Fibroblast of upper back skin (primary cell): Measurements from ENCODE around the gene WNT3.
"Not testable (repeated sequence)": the region's sequence is repeated elsewhere in the genome, so short reads cannot be mapped to it uniquely, and the experiment has no call there.

ENCODE experiments used
- DNase-seq: peaks from one replicate; pipeline ENCODE4 v3.0.0-alpha.2; 2013

The WNT3 gene

DNA sequence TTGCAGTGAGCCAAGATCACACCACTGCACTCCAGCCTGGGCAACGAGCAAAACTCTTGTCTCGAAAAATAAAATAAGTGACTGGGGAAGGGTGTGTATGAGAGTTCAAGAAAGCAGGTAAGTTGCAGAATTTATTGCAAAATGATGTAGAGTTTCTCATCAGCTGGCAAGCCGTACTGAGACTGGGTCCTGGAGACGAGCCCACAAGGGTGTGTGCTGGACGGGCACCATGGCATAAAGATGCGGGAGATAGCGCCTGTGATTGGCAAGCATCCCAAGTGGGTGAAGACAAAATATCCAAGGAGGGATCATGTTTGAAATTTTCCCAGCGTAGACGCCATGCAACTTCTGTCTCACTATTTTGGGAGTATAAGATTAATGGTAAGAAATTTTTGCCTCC, 59.4 kb downstream of the WNT3 start:
- DNase-seq: no peak

DNA sequence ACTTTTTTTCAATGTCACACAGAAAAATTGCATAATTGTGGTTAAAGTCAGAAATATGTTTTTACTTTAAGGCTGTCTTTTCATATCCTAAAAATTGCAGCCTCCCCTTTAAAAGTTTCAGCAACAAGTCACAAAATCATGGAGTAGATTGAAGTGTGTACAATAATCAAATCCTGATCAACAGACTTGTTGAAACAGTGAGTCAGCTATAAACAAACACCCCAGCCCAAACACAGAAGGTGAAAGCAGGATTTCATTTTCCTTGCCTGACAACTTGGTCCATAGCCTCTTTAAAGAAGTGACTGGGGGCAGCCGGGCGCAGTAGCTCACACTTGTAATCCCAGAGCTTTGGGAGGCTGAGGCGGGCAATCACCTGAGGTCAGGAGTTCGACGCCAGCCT, 59.9 kb downstream of the WNT3 start:
- no peak for DNase-seq

DNA sequence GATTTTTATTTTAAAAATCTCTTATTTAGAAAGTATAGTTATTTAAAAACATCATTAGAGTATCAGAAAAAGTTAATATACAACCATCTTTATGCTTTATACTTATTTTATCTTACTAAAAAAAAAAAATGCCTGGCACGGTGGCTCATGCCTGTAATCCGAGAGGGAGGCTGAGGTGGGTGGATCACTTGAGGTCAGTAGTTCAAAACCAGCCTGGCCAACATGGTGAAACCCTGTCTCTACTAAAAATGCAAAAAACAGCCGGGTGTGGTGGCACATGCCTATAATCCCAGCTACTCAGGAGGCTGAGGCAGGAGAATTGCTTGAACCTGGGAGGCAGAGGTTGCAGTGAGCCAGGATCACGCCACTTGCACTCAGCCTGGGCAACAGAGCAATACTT, 60.9 kb downstream of the WNT3 start:
- not testable (repeated sequence) for DNase-seq

DNA sequence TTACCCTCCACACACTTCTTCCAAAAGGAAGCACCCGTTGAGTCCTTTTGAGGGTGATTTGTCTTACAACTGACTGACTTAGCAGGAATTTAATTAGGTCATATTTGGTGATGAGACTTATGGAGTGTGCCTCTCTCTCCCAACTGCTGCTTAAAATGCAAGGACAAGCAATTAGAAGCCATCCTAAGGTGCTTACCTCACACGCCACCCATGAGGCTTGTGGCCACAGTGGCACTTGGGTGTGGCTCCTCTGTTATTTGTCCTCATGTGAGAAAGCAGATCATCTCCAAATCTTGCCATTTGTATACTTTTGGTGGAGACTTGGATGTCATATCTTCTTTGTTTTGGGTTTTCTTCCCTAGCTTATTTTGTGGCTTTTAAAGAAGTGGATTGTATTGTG, 61.6 kb downstream of the WNT3 start:
- no peak for DNase-seq

DNA sequence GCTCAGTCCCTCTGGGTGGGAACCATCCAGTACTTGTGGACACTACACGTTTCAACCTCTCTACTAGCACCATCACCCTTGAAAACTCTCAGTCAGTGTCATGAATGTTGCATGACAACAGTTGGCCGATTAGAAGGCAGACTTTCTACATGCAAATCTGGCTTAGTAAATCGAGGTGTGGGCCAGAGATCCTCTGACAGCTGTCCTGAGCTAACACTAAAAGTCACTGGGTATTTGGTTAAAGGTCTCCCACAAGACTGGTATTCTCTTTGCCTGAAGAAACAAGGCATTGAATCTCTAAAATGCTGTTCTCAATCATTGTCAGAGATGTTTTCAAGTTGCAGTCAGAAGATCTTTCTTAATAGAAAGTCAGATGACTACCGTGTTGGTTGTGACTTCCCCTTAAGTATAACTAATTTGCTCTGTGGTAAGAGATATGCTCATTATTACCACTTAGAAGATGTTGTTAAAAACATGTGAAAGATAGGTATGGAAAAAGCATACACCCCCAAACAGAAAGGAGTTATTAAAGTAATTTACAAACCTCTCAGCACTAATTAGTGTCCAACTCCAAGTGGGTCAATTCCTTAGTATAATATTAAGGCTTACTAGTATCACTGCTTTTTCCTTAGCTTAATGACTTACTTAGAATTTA, 62.3 kb downstream of the WNT3 start:
- no peak for DNase-seq

DNA sequence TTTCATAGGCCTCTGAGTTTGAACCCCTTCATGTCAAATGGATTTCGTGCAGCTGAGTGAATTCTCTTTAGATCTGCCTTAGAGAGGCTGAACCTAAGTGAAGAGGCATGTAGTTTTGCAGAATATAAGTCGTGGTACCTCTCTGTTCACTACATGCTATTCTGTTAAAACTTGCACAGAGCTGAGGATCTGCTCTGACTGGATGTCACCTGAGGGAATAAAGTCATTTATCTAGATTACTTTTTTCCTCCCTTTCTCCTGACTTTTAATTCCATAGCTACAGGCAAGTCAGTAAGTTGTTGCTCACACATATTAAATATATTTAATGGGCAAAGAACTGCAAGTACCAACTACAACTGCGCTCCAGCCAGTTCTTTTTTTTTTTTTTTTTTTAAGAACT, 64.7 kb downstream of the WNT3 start:
- DNase-seq: no peak

DNA sequence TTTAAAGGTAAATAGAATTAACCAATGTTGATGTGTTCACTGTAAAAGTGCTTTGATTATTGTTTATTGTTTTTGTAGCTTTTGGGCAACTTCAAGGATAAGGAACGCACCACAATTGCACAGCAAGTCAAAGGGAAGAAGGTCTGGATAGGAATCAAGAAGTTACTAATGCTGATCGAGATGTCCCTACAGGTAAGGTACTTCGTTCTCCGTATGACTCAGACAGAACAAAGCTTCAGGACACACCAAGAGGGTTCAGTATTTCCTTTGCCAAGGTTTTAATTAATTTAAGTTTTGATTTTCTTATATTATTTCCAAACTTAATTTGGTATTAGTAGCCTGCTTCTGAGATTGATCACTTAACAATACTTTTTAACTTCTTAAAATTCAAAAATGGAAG, 67.1 kb downstream of the WNT3 start:
- DNase-seq: no peak

DNA sequence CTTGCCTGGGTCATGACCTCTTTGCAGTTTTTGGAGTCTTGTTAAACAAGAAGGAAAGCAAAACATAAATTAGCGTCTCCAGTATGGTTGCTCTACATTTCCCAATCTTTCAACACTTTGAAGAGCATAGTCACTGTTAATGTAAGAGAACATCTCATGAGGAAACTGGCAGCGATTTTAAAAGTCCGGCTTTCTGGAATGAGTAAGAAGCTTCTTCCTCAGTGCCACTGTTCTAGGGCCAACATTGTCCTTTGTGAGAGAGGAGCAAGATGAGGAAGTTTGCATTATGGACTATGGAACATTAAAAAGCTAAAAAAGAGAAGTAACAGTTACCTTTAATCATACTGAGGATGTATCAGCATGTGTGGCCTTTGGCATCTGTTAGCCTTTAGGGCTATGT, 73.1 kb downstream of the WNT3 start:
- DNase-seq: no peak

DNA sequence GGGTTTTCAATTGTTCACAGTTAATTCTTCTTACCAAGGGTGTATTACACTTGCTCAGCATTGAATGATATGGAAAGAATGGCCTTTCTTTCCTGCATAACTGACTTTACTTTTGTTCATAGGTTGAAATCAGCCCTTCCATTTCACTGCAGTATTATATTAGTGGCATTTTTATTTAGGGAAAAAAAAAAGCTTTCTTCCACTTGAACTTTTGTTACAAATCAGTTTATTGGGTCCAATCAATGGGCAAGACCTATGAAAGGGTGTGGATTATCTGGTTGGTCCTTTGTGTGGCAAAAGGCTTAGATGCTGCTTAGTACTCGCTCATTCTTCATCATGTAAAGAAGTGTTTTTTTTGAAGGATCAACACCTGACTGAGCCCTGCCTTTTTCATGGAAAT, 74.1 kb downstream of the WNT3 start:
- no peak for DNase-seq

DNA sequence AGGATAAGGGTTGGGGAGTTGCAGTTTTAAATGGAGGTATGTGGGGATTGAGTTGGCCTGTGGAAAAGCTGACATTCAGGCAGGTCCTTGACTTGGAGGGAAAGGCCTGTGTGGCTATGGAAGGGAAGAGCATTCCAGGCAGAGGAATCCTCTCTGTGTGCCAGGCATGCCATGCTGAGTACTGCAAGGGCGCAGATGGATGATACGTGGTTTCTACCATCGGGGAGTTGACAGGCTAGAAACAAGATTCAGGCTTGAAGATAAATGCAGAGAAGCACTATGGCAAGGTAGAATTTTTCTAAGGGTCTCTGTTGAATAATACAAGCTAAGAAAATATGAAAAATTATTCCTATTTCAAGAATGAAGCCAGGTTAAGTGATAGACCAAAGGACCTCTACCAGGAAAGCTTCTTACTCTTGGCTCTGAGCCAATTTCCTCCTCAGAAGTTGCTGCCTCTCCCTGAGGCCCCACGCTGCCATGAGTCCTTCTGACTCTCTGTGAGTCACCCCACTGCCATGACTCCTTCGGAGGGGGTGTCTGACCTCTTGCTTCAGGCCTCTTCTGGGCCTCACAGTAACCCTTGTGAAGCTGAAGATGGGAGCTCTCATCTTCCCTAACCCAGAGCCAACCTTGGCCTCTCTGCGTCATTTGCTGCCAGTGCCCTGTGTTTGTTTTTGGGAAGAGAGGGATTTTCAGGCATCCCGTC, 75.8 kb downstream of the WNT3 start:
- peak; percentile 86 for DNase-seq

DNA sequence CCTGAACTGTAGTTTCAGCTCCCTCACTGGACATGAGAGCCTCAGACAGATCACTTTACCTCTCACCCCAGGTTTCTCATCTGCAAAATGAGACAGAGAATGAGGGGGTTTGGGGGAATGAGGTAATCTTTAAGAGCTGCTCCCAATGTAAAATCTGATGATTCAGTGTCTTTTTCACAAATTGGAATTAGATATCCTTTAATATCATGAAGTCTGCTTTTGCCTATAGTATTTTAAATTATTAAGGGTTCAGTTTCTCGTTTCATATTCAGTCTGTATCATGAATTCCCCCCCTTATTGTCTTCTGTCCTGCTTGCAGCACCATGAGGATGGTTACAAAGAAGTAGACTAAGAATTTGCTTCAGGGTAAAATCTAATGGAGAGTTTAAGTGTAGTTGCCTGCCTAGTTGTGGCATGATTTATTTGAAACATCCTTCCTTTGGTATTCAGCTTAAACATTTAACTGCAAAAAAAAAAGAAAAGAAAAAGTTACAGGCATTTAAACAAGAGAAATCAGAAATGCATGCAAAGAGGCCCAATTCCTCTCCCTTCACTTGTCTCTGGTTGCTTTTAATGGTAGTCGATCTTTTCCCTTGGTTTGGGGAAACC, 77.3 kb downstream of the WNT3 start:
- DNase-seq: no peak

DNA sequence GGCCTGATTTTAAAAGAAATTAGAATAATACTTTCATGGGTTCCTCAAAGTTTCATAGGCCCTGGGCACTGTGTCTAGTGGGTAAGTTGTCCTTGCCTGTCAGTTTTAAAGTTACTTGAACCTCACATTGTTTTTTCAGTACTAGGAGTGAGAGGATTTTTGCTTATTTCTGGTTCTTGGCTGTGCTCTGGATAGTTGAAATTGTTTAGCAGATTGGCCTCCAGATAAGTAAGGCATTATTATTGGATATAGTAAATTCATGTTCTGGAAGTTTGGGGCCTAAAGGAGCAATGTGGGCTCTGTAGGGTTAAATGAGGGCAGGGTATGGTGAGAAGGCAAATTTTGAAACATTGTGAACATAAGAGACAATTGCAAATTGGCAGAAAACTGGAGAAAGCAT, 78.5 kb downstream of the WNT3 start:
- DNase-seq: no peak

DNA sequence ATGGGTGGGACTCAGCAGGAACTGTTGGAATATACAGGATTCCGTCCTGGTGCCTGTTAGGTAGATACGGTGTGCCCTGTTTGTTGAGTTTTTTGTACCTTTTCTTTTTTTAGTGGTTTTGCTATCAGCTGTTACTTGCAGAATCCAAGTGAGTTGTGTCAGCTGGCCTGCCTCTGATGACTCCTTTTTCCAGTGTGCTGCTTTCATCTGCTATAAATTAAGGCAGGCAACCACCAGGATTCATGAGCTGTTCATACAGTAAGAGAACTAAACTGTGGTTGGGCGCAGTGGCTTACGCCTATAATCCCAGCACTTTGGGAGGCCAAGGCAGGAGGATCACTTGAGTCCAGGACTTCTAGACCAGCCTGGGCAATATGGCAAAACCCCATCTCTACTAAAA, 79.9 kb downstream of the WNT3 start:
- peak; percentile 48 for DNase-seq

DNA sequence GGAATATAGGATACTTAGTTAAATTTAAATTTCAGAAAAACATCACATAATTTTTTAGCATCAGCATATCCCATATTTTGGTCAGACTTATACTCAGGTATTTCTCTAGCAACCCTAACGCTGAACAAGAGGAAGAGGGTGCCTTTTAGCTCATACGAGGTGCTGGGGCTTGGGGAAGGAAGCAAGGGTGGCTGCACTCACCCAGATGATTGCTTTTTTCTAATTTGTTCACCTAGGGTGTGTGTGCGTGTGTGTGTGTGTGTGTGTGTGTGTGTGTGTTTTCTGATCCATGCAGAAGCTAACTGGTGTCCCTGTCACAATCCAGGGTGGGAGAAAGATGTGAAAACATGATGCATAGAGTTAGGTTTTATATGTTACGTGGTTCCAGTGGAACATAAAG, 81.2 kb downstream of the WNT3 start:
- no peak for DNase-seq

DNA sequence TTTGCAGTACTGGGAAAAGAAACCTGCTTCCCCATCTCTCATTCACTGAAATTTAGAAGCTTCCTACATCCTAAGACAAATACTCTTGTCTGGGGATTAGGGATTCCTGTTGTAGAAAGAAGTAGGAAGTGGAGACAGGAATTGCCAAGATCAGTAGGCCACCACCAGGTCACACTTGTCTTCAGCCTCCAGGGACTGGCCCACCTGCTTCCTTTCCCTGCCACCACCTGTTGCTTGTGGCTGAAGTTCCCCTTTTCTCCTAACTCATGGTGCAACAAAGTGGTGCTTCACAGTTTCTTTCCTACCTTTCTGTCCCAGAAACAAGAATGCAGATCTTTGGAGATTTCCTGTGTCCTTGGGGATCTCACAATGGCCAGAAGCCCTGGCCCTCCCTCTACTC, 82.4 kb downstream of the WNT3 start:
- no peak for DNase-seq

DNA sequence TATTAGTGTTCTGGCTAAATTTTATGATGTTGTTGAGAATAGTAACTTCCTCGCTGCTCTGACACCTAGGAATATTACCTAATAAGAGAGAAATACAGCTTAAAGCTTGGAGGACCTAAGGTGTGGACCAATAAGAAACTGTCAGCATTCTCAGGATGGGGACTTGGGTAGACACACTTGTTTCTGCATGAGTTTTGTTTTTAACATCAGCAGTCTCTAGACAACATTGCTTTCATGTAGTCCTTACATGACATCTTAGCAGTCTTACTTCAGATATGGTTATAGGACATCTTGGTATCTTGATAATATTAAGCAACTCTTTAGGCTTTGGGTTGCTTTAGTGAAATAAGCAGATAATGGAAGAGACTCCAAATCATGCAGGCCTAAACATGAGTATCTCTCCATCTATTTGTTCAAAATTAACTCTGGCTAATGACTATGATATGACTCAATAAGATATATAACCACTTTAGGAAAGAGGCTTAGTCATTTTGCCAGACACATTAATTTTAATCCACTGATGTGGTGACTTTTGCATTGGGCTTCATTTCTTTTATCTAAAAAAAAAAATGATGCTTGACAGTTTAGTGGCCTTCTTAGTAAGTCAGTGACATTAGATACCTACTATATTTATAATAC, 84.5 kb downstream of the WNT3 start:
- peak; percentile 60 for DNase-seq

DNA sequence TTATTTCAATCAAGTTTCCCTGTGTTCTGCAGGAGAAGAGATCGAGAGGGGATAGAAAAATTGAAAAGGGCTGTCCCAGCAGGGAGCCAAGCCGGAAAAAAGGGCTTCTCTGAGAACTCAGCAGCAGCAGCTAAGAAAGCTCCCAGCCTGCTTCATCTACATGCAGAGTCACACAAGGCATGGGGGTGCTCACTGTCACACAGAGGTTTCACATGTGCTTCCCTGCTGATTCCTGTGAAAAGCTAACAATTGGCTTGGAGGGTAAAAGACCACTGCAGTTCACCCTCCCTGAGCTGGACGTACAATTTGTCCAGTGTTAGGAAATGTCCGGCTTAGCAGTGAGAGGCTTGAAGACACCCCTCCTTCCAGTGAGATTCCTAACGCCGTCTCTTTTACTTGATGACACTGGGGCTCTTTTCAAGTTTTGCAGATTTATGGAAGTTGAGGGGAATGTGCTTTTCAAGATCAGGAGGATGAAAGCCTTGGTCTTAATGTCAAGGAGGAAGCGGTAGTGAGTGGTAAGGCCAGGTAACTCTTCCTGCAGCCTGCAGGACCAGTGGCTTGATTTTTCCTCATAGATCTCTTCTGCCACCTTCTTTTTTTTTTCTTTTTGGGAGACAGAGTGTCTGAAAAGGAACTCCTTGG, 85.6 kb downstream of the WNT3 start:
- peak; percentile 34 for DNase-seq

DNA sequence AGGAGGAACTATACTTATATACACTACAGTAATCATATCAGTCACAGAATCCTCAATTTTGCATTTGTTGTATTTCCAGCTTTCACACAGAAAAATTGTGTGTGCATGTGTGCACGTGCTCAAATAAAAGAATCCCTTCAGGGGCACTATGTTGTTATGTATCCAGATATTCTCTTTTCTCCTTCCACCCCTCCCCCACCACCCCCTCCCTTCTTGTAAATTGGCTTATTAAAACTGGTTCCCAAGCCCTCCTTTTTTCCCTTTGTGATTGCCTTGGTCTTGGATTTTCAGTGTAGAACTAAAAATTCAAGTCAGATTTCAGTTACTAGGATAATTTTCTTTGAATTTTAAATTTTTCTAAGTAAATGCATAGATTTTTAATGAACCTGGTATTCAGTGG, 86.3 kb downstream of the WNT3 start:
- DNase-seq: no peak

DNA sequence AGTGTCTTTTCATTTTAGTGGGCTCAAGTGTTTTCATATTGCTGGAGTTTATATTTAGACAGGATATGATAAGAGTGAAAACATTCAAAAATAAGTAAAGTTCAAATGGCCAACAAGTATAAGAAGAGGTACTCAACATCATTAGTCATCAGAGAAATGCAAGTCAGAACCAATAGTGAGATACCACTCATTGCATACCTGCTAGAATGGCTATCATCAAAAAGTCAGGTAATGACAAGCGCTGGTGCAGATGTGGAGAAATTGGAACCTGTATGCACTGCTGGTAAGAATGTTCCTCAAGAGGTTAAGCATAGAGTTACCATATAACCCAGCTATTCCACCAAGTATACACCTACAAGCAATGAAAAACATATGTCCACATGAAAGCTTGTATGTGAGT, 87.8 kb downstream of the WNT3 start:
- DNase-seq: no peak

DNA sequence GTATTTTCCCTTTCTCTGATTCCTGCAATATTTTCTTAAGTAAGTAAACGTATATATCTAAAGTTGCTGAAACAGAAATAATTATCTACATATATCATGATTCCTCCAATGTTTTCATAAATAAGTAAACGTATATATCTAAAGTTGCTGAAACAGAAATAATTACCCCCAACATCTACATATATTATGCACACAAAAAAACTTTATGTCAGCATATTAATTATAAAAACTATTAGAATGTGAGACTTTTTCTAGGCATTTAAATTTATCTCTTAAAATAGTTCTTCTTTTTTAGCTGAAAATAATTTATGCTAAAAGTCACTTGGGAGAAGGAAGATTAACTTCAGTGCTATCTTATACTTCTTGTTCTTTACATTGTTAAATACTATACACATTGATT, 88.5 kb downstream of the WNT3 start:
- no peak for DNase-seq

DNA sequence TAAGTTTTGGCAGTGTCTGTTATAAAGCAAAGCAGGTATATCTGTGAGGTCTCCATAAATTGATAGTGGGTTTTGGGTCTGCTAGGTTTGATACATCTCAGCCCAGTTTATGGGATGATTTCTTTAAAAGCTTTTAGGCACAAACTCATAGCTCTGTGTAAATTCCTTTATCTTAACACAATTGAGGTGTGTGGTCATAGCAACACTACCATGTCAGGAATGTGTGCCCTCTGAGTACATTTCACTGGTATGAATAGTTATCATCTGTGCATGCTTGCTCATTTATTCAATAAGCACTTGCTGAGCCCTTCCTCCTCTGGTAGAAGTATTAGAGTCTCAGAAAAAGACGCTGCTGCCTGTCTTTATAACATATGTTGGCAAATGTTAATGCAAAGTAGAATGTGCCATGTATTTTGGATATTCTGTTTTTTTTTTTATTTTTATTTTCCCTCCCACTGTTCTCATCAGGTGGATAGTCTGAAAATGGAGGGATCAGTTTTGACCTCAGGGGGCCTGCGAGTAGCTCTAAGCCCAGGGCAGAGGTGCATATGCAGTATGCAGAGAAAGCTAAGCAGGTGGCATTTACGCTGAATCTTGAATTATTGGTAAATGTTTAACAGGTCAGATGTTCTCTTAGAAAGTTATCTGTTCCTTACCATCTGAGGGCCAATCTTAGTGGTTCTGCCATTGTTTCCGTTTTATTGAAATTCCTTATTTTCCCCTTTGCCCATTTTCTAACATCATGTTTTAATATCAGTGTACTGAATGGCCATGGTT, 90.7 kb downstream of the WNT3 start:
- peak; percentile 83 for DNase-seq

DNA sequence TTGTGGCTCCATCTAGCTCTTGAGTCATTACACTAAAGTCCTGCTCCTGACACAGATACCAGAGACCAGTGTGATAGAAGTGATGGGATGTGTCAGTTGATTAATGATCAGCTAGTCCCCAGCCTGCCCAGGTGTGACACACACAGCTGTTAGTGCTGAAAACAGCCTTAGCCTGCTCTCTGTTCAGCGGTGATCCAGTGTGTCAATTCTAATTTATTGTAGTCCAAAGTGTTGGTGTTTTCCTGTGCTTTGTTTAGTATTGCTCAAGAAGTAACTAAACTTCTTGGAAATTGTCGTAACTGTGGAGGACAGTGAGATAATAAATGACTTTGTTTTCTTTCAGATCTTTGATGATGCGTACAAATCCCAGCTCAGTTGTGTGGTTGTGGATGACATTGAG, 92.3 kb downstream of the WNT3 start:
- DNase-seq: no peak
